Measurements from ENCODE around the gene VEGFB.

The VEGFB gene

GRCh38 chr11:64263021-64263946 is 28.9 kb downstream of the VEGFB start:
- DNase-seq, result no peak

DNA sequence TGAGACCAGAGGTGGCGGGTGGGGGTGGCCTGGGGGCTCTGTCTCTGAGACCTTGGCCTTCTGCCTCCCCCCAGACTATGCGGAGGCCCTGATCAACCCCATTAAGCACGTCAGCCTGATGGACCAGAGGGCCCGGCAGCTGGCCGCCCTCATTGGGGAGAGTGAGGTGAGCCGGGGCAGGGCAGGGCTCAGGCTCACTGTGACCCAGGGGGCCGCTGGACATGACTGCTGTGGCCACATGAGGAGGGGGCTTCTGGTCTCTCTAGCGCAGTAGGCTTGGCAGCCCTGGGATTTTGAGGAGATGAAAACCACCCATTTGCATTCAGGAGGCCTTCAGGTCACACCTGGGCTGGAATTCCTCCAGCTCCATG is 29.5 kb downstream of the VEGFB start:
- DNase-seq, result no peak

DNA sequence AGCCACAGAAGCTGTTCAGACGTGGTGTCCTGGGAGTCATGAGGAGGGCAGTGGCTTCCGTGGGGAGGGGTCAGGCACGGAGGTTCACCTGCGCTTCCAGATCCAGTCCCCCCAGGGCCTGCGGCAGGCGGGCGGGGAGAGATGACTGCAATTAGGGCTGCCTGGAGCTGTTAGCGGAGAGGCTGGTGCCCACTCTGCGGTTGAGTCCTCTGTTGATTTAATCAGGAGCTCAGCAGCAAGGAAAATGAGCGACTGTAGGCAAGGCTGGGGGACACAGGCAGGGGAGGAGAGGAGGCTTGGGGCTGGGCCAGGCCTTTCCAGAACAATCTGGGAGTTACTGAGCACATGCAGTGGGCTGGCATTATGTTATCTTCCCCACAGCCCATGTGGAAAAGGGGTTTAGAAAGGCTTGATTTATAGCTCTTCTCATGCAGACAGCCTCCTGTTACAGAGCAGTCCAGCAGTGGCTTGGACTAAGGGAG is 30.0 kb downstream of the VEGFB start:
- no peak for DNase-seq

DNA sequence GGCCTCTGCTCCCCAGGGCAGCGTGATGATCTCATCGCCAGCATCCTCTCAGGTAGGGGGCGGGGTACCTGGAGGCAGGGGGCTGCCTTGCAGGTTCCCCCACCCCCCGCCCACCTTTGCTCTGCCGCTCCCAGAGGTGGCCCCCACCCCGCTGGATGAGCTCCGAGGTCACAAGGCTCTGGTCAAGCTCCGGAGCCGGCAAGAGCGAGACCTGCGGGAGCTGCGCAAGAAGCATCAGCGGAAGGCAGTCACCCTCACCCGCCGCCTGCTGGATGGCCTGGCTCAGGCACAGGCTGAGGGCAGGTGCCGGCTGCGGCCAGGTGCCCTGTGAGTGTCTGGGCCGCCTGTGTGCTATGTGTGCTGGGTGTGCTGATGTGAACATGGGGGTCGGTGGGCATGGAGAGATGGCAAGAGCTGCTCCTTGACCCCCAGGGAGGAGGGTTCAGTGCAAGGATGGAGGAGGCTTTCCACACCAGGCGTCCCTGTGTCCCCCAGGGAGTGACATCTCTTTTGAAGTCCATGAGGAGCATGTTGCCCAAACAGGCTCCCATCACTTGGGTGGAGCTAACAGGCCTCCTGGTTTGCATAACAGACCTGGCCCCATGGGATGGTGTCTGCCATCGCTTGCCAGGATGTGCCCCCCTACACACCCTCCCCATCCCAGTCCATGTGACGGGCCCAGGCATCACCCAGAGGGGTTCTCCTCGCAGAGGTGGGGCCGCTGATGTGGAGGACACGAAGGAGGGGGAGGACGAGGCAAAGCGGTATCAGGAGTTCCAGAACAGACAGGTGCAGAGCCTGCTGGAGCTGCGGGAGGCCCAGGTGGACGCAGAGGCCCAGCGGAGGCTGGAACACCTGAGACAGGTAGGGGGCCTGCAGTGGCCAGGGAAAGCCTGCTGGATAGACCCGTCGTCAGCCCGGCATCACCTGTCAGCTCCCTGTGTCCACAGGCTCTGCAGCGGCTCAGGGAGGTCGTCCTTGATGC is 31.1 kb downstream of the VEGFB start:
- no peak for DNase-seq

- DNase-seq, result no peak
Measured at GRCh38 chr11:64266339-64266738, 32.0 kb downstream of the VEGFB start.

DNA sequence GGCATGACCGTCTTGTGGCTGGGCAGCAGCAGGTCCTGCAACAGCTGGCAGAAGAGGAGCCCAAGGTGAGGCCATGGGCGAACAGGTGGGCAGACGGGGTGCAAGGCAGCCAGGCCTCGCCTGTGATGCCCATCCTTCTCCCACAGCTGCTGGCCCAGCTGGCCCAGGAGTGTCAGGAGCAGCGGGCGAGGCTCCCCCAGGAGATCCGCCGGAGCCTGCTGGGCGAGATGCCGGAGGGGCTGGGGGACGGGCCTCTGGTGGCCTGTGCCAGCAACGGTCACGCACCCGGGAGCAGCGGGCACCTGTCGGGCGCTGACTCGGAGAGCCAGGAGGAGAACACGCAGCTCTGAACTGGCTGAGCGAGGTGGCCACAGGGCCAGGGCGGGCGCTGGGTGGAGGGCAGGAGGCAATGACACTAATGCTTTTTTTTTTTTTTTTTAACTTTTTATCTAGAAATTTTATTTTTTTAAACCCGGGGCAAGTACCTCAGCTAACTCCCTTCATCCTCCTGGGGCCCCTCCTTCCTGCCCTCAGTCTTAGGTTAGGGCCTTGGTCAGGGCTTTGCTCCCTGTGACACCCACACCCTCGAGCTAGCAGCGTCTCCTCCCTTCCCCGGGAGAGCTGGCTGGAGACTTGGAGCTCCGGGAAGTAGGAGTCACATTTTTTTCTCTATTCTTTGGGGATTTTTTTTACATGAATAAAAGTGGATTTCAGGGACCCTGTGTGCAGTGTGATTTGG is 33.0 kb downstream of the VEGFB start:
- DNase-seq, result no peak

DNA sequence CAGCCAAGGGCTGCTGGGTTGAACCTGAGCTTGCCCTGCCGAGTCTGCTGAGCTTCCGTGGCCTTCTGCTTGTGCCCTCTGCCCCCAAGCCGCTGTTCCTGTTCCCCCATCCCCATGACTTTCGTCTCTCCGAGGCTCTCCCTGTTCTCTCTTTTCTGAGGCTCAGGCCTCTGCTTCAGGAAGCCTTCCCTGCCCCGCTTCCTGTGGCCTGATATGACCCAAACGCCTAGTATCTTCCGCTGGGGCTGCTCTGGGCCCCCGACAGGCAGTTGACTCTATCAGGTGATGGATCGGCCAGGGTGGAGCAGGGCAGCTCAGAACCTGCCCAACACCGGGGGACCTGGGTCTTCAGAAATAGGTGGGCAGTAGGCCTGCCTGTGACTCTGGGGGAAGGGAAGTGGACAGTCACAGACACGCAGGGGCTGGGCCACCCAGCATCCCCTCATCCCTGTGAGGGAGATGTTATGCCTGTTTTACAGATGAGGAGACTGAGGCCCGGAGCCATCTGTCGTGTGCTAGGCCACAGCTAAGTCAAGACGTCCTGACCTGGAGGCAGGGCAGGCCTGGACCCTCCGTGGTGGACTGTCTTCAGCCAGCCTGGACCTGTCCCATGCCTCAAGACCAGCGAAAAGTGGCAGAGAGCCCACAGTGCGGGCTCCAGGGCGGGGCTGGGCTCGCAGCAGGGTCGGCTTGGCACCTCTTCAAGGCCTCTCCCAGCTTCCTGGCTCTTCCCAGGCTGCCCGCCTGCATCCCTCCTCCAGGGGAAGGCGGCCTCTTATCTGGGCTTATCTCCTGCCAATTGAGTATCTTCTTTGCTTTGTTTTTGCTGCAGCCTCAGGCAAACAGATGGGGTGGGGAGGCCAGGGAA is 33.9 kb downstream of the VEGFB start:
- DNase-seq, result no peak

GRCh38 chr11:64268893-64269539 is 34.6 kb downstream of the VEGFB start:
- DNase-seq, result peak; percentile 47

DNA sequence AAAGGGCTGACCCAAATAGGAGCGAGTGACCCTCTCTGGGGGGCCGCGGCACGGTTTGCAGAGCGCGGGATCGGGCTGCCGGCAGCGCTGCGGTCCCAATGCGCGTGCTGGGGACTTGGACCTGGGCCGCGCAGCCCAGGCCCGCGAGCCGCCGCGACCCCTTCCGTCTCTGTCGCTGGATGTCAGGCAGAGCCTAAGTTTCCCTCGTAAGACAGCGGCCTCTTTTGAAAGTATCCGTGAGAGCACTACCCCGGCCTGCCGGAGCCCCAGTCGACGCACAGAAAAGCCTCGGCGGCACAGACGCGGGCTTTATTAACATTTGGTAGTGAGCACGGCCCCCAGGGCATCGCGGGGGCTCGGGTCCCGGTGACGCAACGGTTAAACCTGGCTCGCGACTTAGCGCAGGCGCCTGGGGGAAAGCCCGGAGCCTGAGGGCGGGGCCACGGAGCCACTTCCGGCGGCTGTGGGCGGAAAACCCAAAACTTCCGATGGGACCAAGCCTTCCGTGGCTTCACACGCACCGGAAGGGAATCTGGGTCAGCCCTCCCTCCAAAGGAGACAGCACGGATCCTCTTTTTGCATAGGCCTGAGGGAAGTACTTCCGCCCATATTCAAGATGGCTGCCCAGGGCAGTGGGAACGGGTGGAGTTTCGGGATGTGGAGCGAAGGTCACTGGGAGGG is 35.3 kb downstream of the VEGFB start:
- DNase-seq, result peak; percentile 95

GRCh38 chr11:64275031-64275800 is 40.8 kb downstream of the VEGFB start:
- no peak for DNase-seq

GRCh38 chr11:64275841-64276240 is 41.5 kb downstream of the VEGFB start:
- no peak for DNase-seq

DNA sequence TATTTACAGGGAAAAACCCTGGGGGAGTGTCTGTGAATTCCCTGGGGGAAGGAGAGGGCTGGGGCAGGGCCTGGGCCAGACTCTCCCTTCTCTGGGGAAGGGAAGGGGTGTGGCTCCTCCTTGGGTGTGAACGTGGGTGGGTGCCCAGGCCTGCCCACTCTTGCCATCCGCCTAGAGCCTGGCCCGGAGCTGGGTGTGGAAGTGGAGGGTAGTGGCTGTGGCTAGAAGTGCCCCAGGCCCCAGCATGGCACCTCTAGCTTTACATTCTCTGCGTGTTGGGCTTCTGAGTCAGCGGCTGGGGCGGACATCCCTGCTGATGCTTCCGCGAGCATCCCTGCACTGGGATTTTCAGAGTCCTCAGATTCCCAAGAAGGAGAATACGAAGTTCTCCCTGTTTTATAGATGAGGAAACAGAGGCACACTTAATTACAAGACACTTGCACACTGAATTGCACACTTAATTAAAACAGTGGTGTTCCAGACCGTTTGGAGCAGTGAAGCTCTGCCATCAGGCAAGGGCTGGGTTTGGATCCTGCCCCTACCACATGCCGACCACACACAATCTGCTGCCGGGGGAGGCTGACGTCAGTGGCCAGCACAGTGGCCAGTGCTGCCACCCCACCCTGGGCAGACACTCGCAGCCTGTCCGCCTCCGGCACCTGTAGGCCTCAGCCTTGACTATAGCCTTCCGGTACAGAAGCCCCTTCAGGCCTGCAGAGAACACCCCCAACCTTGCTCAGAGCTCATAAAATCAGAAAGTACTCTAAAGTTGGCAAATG is 42.5 kb downstream of the VEGFB start:
- DNase-seq, result no peak

GRCh38 chr11:64278576-64279190 is 44.3 kb downstream of the VEGFB start:
- no peak for DNase-seq

DNA sequence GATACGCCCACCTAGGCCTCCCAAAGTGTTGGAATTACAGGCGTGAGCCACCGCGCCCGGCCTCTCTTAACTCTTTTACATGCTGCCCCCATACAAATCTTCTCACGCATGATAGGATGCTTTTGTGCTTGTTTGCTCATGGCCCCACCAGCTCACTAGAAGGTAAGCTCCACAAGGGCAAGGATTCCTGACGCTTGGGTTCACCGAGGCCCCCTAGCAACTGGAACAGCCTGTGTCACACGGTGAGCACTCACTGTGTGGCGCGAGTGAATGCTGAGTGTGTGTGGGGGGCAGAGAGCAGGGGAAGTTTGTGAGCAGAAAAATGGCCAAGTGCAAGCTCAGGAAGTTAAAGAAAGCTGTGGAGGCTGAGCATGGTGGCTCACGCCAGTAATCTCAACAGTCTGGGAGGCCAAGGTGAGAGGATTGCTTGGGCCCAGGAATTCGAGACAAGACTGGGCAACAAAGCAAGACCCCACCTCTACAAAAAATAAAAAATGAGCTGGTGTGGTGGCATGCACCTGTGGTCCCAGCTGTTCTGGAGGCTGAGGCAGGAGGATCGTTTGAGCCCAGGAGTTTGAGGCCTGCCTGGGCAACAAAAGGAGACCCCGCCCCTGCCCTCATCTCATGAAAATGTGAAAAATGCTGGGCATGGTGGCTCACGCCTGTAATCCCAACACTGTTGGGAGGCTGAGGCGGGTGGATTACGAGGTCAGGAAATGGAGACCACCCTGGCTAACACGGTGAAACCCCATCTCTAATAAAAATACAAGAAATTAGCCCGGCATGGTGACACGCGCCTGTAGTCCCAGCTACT is 47.8 kb downstream of the VEGFB start:
- DNase-seq, result no peak

- DNase-seq, result no peak
Measured at GRCh38 chr11:64283092-64283491, 48.7 kb downstream of the VEGFB start.

DNA sequence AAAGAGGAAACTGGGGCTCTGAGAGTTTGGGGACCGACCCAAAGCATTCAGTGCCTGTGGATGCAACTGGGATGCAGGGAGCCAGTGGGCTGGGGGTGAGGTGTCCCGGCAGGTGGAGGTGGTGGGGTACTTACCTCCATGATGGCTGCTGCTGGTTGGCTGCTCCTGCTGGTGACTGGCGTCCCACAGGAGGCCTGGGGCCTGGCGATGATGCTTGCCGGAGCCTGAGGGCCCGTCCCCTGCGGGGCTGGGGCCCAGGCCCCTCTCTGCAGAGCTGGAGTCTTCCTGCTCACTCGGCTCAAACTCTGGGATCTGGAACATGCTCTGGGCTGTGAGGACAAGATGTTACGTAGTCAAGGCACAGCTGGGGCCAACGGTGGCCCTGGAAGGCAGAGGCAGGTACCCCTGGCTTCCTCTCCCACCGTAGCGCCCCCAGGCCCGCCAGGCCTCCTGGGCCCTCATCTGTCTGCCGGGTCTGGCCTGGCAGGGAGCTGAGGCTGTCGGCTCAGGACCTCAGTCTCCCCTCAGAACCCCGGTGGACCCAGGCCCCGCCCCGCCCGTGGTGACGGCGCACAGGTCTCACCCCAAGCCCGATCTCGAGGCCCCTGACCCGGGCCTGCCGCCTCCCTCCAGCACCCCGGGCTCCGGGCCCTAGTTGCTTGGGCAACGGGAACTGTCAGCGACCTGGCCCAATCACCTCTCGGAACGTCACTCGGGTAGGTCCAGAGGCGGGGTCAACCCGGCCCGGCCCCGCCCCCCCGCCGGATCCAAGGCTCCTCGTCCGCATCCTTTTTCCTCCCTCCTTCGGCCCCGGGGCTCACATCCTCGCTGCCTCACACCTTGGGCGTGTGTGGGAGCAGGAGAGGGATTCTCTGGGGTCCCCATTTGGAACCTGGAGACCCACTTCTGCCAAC is 49.9 kb downstream of the VEGFB start, which contains the start of gene BAD:
BAD (minus strand) TSS at position 618 of the 914 bp plus-strand sequence; CDS start at position 321, 297 bp downstream.
- DNase-seq, result peak; percentile 89

All from NK-92 treated with Interleukin-12 subunit alpha and Interleukin-12 subunit beta, amount 100 ng/mL, for 24 hours (cell line).